Measurements from ENCODE around the gene DNAH17. TPM values are rescaled to one million over a fixed set of nuclear protein-coding genes. Genes with fewer than 3 reads are reported as not detected.

DNAH17 gene
- total and polyA plus RNA-seq, 2 of the 13 experiments (the other 11 are each of a cell fraction or from before 2014, with no cell fraction given), result 0.86 to 1.6 TPM

DNA sequence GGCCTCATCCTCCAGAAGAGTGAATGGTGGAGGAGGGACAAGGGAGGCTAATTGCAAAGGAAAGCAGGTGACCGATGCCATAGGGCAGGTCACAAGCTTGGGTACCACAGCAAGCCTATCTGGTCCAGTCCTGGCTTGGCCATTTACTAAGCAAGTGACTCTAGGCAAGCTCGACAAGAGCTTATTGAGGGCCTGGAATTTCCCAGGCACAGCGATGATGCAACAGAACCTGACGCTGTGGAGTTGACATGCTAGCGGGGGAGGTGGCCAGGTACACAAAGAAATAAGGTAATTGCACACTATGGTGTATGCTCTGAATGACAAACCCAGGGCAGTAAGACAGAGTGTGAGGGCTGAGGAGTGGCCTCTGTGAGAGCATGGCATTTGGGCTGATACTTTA lies 100.2 kb downstream of the DNAH17 start (continued):
- TF ChIP-seq, protein P1, sequence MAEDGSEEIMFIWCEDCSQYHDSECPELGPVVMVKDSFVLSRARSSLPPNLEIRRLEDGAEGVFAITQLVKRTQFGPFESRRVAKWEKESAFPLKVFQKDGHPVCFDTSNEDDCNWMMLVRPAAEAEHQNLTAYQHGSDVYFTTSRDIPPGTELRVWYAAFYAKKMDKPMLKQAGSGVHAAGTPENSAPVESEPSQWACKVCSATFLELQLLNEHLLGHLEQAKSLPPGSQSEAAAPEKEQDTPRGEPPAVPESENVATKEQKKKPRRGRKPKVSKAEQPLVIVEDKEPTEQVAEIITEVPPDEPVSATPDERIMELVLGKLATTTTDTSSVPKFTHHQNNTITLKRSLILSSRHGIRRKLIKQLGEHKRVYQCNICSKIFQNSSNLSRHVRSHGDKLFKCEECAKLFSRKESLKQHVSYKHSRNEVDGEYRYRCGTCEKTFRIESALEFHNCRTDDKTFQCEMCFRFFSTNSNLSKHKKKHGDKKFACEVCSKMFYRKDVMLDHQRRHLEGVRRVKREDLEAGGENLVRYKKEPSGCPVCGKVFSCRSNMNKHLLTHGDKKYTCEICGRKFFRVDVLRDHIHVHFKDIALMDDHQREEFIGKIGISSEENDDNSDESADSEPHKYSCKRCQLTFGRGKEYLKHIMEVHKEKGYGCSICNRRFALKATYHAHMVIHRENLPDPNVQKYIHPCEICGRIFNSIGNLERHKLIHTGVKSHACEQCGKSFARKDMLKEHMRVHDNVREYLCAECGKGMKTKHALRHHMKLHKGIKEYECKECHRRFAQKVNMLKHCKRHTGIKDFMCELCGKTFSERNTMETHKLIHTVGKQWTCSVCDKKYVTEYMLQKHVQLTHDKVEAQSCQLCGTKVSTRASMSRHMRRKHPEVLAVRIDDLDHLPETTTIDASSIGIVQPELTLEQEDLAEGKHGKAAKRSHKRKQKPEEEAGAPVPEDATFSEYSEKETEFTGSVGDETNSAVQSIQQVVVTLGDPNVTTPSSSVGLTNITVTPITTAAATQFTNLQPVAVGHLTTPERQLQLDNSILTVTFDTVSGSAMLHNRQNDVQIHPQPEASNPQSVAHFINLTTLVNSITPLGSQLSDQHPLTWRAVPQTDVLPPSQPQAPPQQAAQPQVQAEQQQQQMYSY (CRISPR knock-in tag; IDR thresholded peaks at IDR 0.05), result no peak
- TF ChIP-seq SALL2 (CRISPR knock-in tag; IDR thresholded peaks at IDR 0.05) (no peak), ZFP36L2 (CRISPR knock-in tag; IDR thresholded peaks at IDR 0.05) (no peak), HOXA3 (CRISPR knock-in tag; IDR thresholded peaks at IDR 0.05) (peak; percentile 43; the same call in 1 of the 2 replicates), SIX4 (CRISPR knock-in tag; IDR thresholded peaks at IDR 0.05) (no peak), CHD4 (IDR thresholded peaks at IDR 0.05; ENCODE audit: borderline replicate concordance, low read length) (no peak), NFE2L2 (IDR thresholded peaks at IDR 0.05; ENCODE audit: low read length) (no peak), EED (CRISPR knock-in tag; IDR thresholded peaks at IDR 0.05) (no peak), KDM3A (CRISPR knock-in tag; IDR thresholded peaks at IDR 0.05; ENCODE audit: low read depth) (no peak), TEAD2 (CRISPR knock-in tag; IDR thresholded peaks at IDR 0.05) (no peak), TAF15 (IDR thresholded peaks at IDR 0.05; ENCODE audit: low read depth, low read length, poor library complexity, severe bottlenecking) (no peak), ZNF12 (CRISPR knock-in tag; IDR thresholded peaks at IDR 0.05) (peak; percentile 83; the same call in 1 of the 2 replicates), REXO4 (CRISPR knock-in tag; IDR thresholded peaks at IDR 0.05; ENCODE audit: borderline replicate concordance) (no peak), KDM5A (IDR thresholded peaks at IDR 0.05; ENCODE audit: borderline replicate concordance, low read length) (no peak), KLF16 (CRISPR knock-in tag; IDR thresholded peaks at IDR 0.05) (0 out of 4 replicates have a peak, but pooled peaks of 1 of the 2 experiments have one; percentile 33)
- TF ChIP-seq, protein P2, sequence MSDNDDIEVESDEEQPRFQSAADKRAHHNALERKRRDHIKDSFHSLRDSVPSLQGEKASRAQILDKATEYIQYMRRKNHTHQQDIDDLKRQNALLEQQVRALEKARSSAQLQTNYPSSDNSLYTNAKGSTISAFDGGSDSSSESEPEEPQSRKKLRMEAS (IDR thresholded peaks at IDR 0.05), result peak; percentile 19; the same call in 1 of the 2 replicates
- TF ChIP-seq, protein P3, sequence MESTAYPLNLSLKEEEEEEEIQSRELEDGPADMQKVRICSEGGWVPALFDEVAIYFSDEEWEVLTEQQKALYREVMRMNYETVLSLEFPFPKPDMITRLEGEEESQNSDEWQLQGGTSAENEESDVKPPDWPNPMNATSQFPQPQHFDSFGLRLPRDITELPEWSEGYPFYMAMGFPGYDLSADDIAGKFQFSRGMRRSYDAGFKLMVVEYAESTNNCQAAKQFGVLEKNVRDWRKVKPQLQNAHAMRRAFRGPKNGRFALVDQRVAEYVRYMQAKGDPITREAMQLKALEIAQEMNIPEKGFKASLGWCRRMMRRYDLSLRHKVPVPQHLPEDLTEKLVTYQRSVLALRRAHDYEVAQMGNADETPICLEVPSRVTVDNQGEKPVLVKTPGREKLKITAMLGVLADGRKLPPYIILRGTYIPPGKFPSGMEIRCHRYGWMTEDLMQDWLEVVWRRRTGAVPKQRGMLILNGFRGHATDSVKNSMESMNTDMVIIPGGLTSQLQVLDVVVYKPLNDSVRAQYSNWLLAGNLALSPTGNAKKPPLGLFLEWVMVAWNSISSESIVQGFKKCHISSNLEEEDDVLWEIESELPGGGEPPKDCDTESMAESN (CRISPR knock-in tag; conservative IDR thresholded peaks at IDR 0.05), result peak; percentile 63; the same call in 1 of the 2 replicates
- TF ChIP-seq, protein P4, sequence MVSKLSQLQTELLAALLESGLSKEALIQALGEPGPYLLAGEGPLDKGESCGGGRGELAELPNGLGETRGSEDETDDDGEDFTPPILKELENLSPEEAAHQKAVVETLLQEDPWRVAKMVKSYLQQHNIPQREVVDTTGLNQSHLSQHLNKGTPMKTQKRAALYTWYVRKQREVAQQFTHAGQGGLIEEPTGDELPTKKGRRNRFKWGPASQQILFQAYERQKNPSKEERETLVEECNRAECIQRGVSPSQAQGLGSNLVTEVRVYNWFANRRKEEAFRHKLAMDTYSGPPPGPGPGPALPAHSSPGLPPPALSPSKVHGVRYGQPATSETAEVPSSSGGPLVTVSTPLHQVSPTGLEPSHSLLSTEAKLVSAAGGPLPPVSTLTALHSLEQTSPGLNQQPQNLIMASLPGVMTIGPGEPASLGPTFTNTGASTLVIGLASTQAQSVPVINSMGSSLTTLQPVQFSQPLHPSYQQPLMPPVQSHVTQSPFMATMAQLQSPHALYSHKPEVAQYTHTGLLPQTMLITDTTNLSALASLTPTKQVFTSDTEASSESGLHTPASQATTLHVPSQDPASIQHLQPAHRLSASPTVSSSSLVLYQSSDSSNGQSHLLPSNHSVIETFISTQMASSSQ (IDR thresholded peaks at IDR 0.05; ENCODE audit: low read depth), result no peak
- TF ChIP-seq, protein P4 (CRISPR knock-in tag; IDR thresholded peaks at IDR 0.05; ENCODE audit: borderline replicate concordance), result no peak
- TF ChIP-seq, protein P5, sequence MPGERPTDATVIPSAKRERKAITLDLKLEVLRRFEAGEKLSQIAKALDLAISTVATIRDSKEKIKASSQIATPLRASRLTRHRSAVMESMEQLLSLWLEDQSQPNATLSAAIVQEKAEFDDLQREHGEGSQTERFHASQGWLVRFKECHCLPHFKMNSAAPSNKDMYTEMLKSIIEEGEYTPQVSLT (CRISPR knock-in tag; IDR thresholded peaks at IDR 0.05; ENCODE audit: borderline replicate concordance, low read depth), result no peak

Data from HepG2 (cell line).